ENCODE data around the gene AKR1B1. TPM values are rescaled to one million over a fixed set of nuclear protein-coding genes. Genes with fewer than 3 reads are reported as not detected.
"Not testable (repeated sequence)": the region's sequence is repeated elsewhere in the genome, so short reads cannot be mapped to it uniquely, and the experiment has no call there.

The AKR1B1 gene
- total RNA-seq: 10 to 100 TPM; 48.4 to 60.1 TPM
- total RNA-seq: 22.0 to 48.7 reads per million in 2 donors

GRCh38 chr7:134458806-134459698 lies at the start of gene AKR1B1:
TSS of gene AKR1B1 (minus strand) at chr7:134459100. CDS start at chr7:134459062, 38 bp downstream.
- peak within 1 kb of the TSS; percentile 67 for H3K27ac Mint-ChIP-seq
- peaks cover 2% of the 10 kb centered on the region for H3K36me3 Mint-ChIP-seq (ENCODE audit: low read depth)
- DNase-seq (peak; percentile 63 to 81 (median 66)), ATAC-seq (peak; percentile 93)
- no peaks in the 10 kb centered on the region for H3K27me3 Mint-ChIP-seq
- H3K4me1 Mint-ChIP-seq: peaks cover 32% of the 10 kb centered on the region
- no peaks in the 10 kb centered on the region for H3K9me3 ChIP-seq (ENCODE audit: control insufficient read depth, low read length, poor library complexity, severe bottlenecking)
- H3K4me3 Mint-ChIP-seq: peak within 1 kb of the TSS; percentile 92

- H3K27me3 Mint-ChIP-seq: peaks cover 10% of the 10 kb centered on the region
- H3K4me1 Mint-ChIP-seq: no peaks in the 10 kb centered on the region
- DNase-seq (no peak), ATAC-seq (no peak)
- H3K9me3 ChIP-seq (ENCODE audit: control insufficient read depth, low read length, poor library complexity, severe bottlenecking): no peaks in the 10 kb centered on the region
- H3K36me3 Mint-ChIP-seq (ENCODE audit: low read depth): no peaks in the 10 kb centered on the region
- no peak overlapping the region for H3K4me3 Mint-ChIP-seq
- no peak overlapping the region for H3K27ac Mint-ChIP-seq
These were observed 47.0 kb upstream of the AKR1B1 start for GRCh38 chr7:134505856-134506255.

DNA sequence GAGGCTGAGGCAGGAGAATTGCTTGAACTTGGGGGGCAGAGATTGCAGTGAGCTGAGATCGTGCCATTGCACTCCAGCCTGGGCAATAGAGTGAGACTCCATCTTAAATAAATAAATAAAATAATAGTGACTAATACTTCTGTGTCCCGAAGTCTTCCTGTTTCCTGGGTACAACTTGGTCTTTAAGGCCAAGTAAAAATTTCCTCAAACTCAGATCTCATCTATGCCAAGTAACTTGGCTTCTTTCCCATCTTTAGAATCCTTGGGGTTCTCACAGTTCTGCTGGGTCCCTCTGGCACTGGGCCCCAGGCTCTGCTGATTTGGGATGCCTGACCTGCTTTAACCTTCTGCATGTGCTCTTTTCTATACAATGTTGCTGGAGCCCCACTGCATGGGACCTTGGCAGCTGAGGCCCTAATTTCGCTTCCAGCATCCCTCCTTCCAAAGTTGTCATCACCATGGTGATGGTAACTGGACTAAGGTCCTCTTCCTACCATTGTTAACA lies 45.8 kb upstream of the AKR1B1 start:
- H3K27me3 Mint-ChIP-seq: peaks cover 18% of the 10 kb centered on the region
- no peaks in the 10 kb centered on the region for H3K36me3 Mint-ChIP-seq (ENCODE audit: low read depth)
- DNase-seq: no peak

DNA sequence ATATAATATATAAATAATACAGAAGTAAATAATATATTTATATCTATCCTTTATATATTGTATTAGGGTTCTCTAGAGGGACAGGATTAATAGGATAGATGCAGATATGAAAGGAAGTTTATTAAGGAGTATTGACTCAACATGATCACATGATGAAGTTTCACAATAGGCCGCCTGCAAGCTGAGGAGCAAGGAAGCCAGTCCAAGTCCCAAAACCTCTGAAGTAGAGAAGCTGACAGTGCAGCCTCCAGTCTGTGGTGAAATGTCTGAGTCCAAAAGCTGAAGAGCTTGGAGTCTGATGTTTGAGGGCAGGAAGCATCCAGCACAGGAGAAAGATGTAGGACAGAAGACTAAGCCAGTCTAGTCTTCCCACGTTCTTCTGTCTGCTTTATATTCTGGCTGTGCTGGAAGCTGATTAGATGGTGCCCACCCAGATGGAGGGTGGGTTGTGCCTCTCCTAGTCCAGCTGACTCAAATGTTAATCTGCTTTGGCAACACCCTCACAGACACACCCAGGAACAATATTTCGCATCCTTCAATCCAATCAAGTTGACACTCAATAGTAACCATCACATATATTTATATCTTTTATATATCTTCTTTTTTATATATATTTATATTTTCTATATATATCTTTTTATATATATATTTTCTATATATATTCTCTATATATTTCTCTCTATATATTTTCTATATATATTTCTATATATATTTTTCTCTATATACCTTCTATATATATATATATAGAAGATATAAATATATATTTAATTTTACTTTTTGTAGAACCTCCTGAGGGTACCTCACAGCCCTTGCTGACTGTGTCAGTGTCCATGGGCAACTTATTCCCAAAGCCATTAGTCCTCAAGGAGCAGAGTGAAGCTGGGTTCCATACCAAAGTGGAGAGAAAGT lies 43.8 kb upstream of the AKR1B1 start:
- ATAC-seq (no peak), DNase-seq (no peak)
- no peaks in the 10 kb centered on the region for H3K9me3 ChIP-seq (ENCODE audit: control insufficient read depth, low read length, poor library complexity, severe bottlenecking)
- no peaks in the 10 kb centered on the region for H3K36me3 Mint-ChIP-seq (ENCODE audit: low read depth)
- H3K27me3 Mint-ChIP-seq: peaks cover 18% of the 10 kb centered on the region
- H3K4me1 Mint-ChIP-seq: no peaks in the 10 kb centered on the region
- no peak overlapping the region for H3K27ac Mint-ChIP-seq
- H3K4me3 Mint-ChIP-seq: no peak overlapping the region

More for the DNA sequence above, 45.8 kb upstream of the AKR1B1 start:
- Mint-ChIP-seq H3K27ac (no peak overlapping the region), H3K4me1 (no peaks in the 10 kb centered on the region), H3K4me3 (no peak overlapping the region)
- no peak for ATAC-seq
- H3K9me3 ChIP-seq (ENCODE audit: control insufficient read depth, low read length, poor library complexity, severe bottlenecking): no peaks in the 10 kb centered on the region

DNA sequence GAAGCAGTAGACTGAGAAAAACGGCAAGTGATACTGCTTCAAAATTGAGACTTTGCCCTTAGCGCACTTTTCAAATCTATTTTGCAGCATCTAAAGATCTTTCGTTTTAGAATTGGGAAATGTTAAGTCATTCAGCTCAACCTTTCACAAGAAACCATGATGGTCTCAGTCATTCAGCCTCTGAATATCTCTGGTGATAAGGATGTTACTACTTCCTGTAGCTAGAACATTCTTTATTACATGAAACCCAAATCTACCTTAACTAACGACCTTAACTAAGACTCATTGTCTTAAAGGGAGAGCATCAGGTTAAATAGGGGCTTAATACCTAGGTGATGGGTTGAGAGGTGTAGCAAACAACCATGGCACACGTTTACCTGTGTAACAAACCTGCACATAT lies 42.1 kb upstream of the AKR1B1 start:
- Mint-ChIP-seq H3K36me3 (ENCODE audit: low read depth) (no peaks in the 10 kb centered on the region), H3K4me1 (no peaks in the 10 kb centered on the region), H3K4me3 (no peak overlapping the region), H3K27ac (no peak overlapping the region), H3K27me3 (peaks cover 18% of the 10 kb centered on the region)
- no peaks in the 10 kb centered on the region for H3K9me3 ChIP-seq (ENCODE audit: control insufficient read depth, low read length, poor library complexity, severe bottlenecking)
- no peak for ATAC-seq
- no peak for DNase-seq

DNA sequence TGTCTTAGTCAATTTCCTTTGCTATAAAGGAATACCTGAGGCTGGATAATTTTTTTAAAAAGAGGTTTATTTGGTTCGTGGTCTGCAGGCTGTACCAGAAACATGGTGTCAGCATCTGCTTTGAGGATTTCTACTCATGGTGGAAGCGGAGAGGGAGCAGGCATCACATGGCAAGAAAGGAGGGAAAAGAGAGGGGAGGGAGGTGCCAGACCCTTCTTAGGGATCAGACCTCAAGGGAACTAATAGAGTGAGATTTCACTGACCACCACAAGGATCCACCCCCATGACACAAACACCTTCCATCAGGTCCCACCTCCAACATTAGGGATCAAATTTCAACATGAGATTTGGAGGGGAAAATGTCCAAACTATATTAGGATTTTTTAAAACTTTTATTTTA lies 41.5 kb upstream of the AKR1B1 start:
- Mint-ChIP-seq H3K27me3 (peaks cover 18% of the 10 kb centered on the region), H3K27ac (no peak overlapping the region), H3K4me1 (no peaks in the 10 kb centered on the region), H3K4me3 (no peak overlapping the region), H3K36me3 (ENCODE audit: low read depth) (no peaks in the 10 kb centered on the region)
- no peak for DNase-seq
- ATAC-seq: no peak
- no peaks in the 10 kb centered on the region for H3K9me3 ChIP-seq (ENCODE audit: control insufficient read depth, low read length, poor library complexity, severe bottlenecking)

GRCh38 chr7:134495546-134495945 lies 36.6 kb upstream of the AKR1B1 start:
- peaks cover 39% of the 10 kb centered on the region for H3K27me3 Mint-ChIP-seq
- H3K9me3 ChIP-seq (ENCODE audit: control insufficient read depth, low read length, poor library complexity, severe bottlenecking): no peaks in the 10 kb centered on the region
- H3K27ac Mint-ChIP-seq: no peak overlapping the region
- H3K36me3 Mint-ChIP-seq (ENCODE audit: low read depth): no peaks in the 10 kb centered on the region
- no peak overlapping the region for H3K4me3 Mint-ChIP-seq
- no peaks in the 10 kb centered on the region for H3K4me1 Mint-ChIP-seq
- ATAC-seq: no peak
- no peak for DNase-seq

- DNase-seq: no peak
- Mint-ChIP-seq H3K36me3 (ENCODE audit: low read depth) (no peaks in the 10 kb centered on the region), H3K27ac (no peak overlapping the region), H3K4me1 (no peaks in the 10 kb centered on the region), H3K4me3 (no peak overlapping the region), H3K27me3 (peaks cover 51% of the 10 kb centered on the region)
- no peaks in the 10 kb centered on the region for H3K9me3 ChIP-seq (ENCODE audit: control insufficient read depth, low read length, poor library complexity, severe bottlenecking)
- ATAC-seq: no peak
These were observed 34.2 kb upstream of the AKR1B1 start for GRCh38 chr7:134493091-134493490.

- ATAC-seq; H3K4me1 Mint-ChIP-seq; H3K36me3 Mint-ChIP-seq (ENCODE audit: low read depth); H3K9me3 ChIP-seq (ENCODE audit: control insufficient read depth, low read length, poor library complexity, severe bottlenecking); H3K4me3 Mint-ChIP-seq; H3K27ac Mint-ChIP-seq; DNase-seq: not testable (repeated sequence)
- peaks cover 63% of the 10 kb centered on the region for H3K27me3 Mint-ChIP-seq
These were observed 28.8 kb upstream of the AKR1B1 start for GRCh38 chr7:134487721-134488120.

DNA sequence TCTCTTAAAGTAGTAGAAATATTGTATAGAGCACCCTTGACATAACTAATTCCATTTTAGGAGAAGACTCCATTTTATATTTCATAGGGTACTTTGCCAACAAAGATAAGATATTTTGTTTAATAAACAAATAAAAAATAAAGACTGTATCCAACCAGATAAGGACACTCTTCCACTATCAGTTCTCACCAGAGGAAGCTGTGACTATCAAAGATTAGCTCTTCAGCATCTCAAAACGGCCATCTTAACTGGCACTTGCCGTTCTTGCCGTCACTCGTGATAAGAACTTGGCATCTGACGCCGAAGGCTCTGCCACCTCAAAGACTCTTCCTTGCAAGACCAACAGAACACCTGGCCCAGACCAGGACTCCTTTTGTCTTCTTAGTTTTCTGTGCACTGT lies 26.3 kb upstream of the AKR1B1 start:
- no peak overlapping the region for H3K4me3 Mint-ChIP-seq
- ATAC-seq (no peak), DNase-seq (no peak)
- peaks cover 2% of the 10 kb centered on the region for H3K36me3 Mint-ChIP-seq (ENCODE audit: low read depth)
- H3K4me1 Mint-ChIP-seq: no peaks in the 10 kb centered on the region
- H3K9me3 ChIP-seq (ENCODE audit: control insufficient read depth, low read length, poor library complexity, severe bottlenecking): no peaks in the 10 kb centered on the region
- H3K27ac Mint-ChIP-seq: no peak overlapping the region
- H3K27me3 Mint-ChIP-seq: peaks cover 49% of the 10 kb centered on the region

DNA sequence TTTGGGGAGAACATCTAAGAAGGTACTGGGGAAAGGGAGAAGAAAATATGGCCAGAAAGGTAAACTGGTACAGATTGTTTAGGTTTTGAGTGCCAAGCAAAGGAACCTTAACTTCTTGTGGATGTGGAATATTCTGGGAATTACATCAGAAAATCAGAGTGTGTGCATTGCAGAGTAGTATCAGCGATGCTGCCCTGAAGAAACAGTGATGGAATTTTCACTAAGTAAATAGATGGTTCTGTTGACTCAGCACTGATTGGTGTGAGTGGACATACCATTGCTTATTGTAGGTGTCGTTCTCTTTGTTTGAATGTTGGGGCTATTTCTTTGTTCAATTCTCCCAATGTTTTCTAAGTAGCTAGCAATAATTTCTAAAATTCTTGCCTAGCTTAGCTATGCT lies 24.4 kb upstream of the AKR1B1 start:
- Mint-ChIP-seq H3K36me3 (ENCODE audit: low read depth) (peaks cover 2% of the 10 kb centered on the region), H3K4me3 (no peak overlapping the region), H3K4me1 (no peaks in the 10 kb centered on the region)

DNA sequence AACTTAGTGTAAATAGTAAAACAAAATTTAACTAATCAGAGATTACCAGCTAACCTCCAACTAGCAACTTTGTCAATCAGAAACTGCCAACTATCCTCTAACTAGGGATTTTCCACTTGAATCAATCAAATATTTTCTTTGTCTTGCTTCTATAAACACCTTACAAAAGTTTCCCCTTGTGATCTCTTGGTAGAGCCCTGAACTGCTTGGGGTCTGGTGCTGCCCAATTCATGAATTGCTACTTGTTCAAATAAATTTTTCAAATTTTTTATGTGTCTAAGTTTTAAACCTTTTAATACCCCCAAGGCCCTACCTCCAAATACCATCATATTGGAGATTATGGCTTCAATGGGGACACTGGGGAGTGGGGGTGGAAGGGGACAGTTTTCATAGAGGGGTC lies 24.0 kb upstream of the AKR1B1 start:
- Mint-ChIP-seq H3K4me3 (no peak overlapping the region), H3K4me1 (no peaks in the 10 kb centered on the region), H3K27ac (no peak overlapping the region), H3K27me3 (peaks cover 38% of the 10 kb centered on the region), H3K36me3 (ENCODE audit: low read depth) (peaks cover 2% of the 10 kb centered on the region)
- no peak for ATAC-seq
- no peaks in the 10 kb centered on the region for H3K9me3 ChIP-seq (ENCODE audit: control insufficient read depth, low read length, poor library complexity, severe bottlenecking)
- DNase-seq: no peak

More for the DNA sequence above, 24.4 kb upstream of the AKR1B1 start:
- ATAC-seq (no peak), DNase-seq (no peak)
- Mint-ChIP-seq H3K27ac (no peak overlapping the region), H3K27me3 (peaks cover 42% of the 10 kb centered on the region)
- H3K9me3 ChIP-seq (ENCODE audit: control insufficient read depth, low read length, poor library complexity, severe bottlenecking): no peaks in the 10 kb centered on the region

- Mint-ChIP-seq H3K4me3 (no peak overlapping the region), H3K4me1 (no peaks in the 10 kb centered on the region), H3K27ac (no peak overlapping the region), H3K36me3 (ENCODE audit: low read depth) (peaks cover 2% of the 10 kb centered on the region), H3K27me3 (peaks cover 48% of the 10 kb centered on the region)
- ATAC-seq (no peak), DNase-seq (no peak)
- no peaks in the 10 kb centered on the region for H3K9me3 ChIP-seq (ENCODE audit: control insufficient read depth, low read length, poor library complexity, severe bottlenecking)
These were observed 22.3 kb upstream of the AKR1B1 start for GRCh38 chr7:134481167-134481566.
